Measurements from ENCODE around the gene CTDSPL2.

GRCh38 chr15:44438402-44438801 lies 11.0 kb downstream of the CTDSPL2 start:
- no peak for TF ChIP-seq CTCF (conservative IDR thresholded peaks at IDR 0.05 in 1 of 2, IDR thresholded peaks at IDR 0.05 in 1 of 2; ENCODE audit: extremely low read depth in 1 of 2, insufficient read depth in 1 of 2, low read depth in 1 of 2, low read length in 2 of 2)
- TF ChIP-seq EZH2 (IDR thresholded peaks at IDR 0.05; ENCODE audit: borderline replicate concordance, low read length), result no peak

Data from mammary epithelial cell (primary cell).